T-cell (primary cell): ENCODE results near the gene MX2. TPM values are rescaled to one million over a fixed set of nuclear protein-coding genes. Genes with fewer than 3 reads are reported as not detected.

Experiments used
- ATAC-seq, 4 experiments: fragments of 200-7000 bp in 3 of 4; fragments of 150-1000 bp in 1 of 4; cut with Tn5 transposase; replicated peaks in 1 of 4; 1 replicate in 3 of 4; 2 replicates in 1 of 4; pipeline ENCODE4 v1.10.0; 2021; ENCODE audit warnings: moderate library complexity in 3 of 4, mild to moderate bottlenecking in 2 of 4, moderate number of reproducible peaks in 1 of 4
- CTCF ChIA-PET, 2 donors: fragments of 300-600 bp; sonication (Branson Sonifier 250); formaldehyde crosslinking; loops; one replicate each; lab custom pipeline; 2022; ENCODE audit warnings: antibody characterized with exemption in 2 of 2; lab: Charles Lee
- POLR2A ChIA-PET, 2 donors: fragments of 300-600 bp; sonication (Branson Sonifier 250); formaldehyde crosslinking; loops; one replicate each; lab custom pipeline; 2022; ENCODE audit warnings: antibody characterized with exemption in 2 of 2; lab: Charles Lee
- DNase-seq, 35 experiments: peaks; one replicate each; pipeline versions ENCODE4 v3.0.0 to v3.0.0-alpha.2; 2013 to 2023
- H3K27ac ChIP-seq: one replicate; pipeline ENCODE4 v1.5.1; 2013; ENCODE audit warnings: low read length
- H3K27me3 ChIP-seq, 2 experiments: replicated peaks in 1 of 2; 1 replicate in 1 of 2; 2 replicates in 1 of 2; pipeline versions ENCODE4 v1.6.1 to v1.7.0; 2013; ENCODE audit warnings: low read length in 1 of 2, mixed read lengths in 1 of 2; ENCODE audit not compliant: control insufficient read depth in 2 of 2, insufficient read depth in 2 of 2; ENCODE audit errors: extremely low read depth in 1 of 2
- H3K36me3 ChIP-seq, 2 donors: 1 replicate in 1 of 2; 2 replicates in 1 of 2; pipeline versions ENCODE4 v1.6.1 to v1.7.0; 2013; ENCODE audit warnings: low read length in 1 of 2; ENCODE audit not compliant: control insufficient read depth in 2 of 2, insufficient read depth in 1 of 2; ENCODE audit errors: extremely low read depth in 1 of 2
- H3K4me1 ChIP-seq, 2 experiments: 1 replicate in 1 of 2; 2 replicates in 1 of 2; pipeline versions ENCODE4 v1.6.1 to v1.7.0; 2013; ENCODE audit warnings: low read length in 2 of 2, mixed read lengths in 1 of 2; ENCODE audit not compliant: insufficient read depth in 2 of 2, control insufficient read depth in 1 of 2; ENCODE audit errors: extremely low read depth in 1 of 2
- H3K4me3 ChIP-seq, 2 donors: 1 replicate in 1 of 2; 2 replicates in 1 of 2; pipeline versions ENCODE4 v1.5.1 to v1.7.0; 2013; ENCODE audit warnings: mild to moderate bottlenecking in 2 of 2, low read length in 1 of 2, moderate library complexity in 1 of 2; ENCODE audit not compliant: control insufficient read depth in 1 of 2; ENCODE audit errors: extremely low read depth in 1 of 2
- H3K9me3 ChIP-seq: 2 replicates; pipeline ENCODE4 v1.7.0; 2013
- H3K27ac Mint-ChIP-seq, 2 donors: one replicate each; pipeline ENCODE4 v1.8.0; 2020 to 2021; ENCODE audit warnings: mild to moderate bottlenecking in 2 of 2, mixed read lengths in 2 of 2
- H3K27me3 Mint-ChIP-seq, 2 donors: one replicate each; pipeline ENCODE4 v1.8.0; 2021 to 2022; ENCODE audit warnings: mixed read lengths in 2 of 2
- H3K36me3 Mint-ChIP-seq: one replicate; pipeline ENCODE4 v1.8.0; 2021; ENCODE audit warnings: mixed read lengths
- H3K4me1 Mint-ChIP-seq, 3 donors: one replicate each; pipeline ENCODE4 v1.8.0; 2020 to 2022; ENCODE audit warnings: mixed read lengths in 3 of 3, mild to moderate bottlenecking in 1 of 3
- H3K4me3 Mint-ChIP-seq, 3 donors: one replicate each; pipeline ENCODE4 v1.8.0; 2020 to 2022; ENCODE audit warnings: mild to moderate bottlenecking in 3 of 3, mixed read lengths in 3 of 3, moderate library complexity in 3 of 3
- H3K9me3 Mint-ChIP-seq, 3 donors: one replicate each; pipeline ENCODE4 v1.8.0; 2020 to 2022; ENCODE audit warnings: mixed read lengths in 3 of 3
- WGBS: methylation state at CpG from one replicate; pipeline ENCODE4 v1.1.5; 2013; ENCODE audit warnings: missing lambda C conversion rate; ENCODE audit not compliant: insufficient coverage; 5-methylcytosine and 5-hydroxymethylcytosine counted together
- total RNA-seq, 35 experiments: library from RNA in 6 of 35; stranded (reverse) in 6 of 35; fragments of 120-200 nt in 1 of 35; gene quantifications; one replicate each; pipeline versions ENCODE4 v1.2.1 to v1.2.4 and lab custom pipeline; 2013 to 2026

The MX2 gene
- total RNA-seq, 5 donors from 2014 or later (not counting 1 experiment from before 2014, with no cell fraction given), result 77.7 to 103 (median 81.8) TPM

DNA sequence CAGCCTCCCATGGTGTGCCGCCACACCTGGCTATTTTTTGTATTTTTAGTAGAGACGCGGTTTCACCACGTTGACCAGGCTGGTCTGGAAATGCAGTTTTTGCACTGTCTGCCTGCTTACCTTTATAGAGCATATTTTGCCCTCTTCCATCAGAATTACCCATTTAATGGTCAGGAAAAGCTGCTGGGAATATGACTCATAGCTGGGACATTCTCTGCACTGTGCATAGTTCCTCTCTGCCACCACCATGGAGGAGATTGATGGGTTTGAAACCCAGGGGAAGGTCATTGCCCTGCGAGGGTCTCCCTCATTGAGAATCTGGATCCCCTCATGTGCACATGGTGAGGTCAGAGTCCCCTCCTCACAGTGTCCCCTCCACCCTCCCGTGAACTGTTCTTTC, 96.3 kb downstream of the MX2 start:
- no peaks in the 10 kb centered on the region for H3K27me3 ChIP-seq
- ChIA-PET CTCF (interaction anchor here in 1 of 2 donors (4.2 kb wide), 1 partner anchor 175 kb away, joined by 39 read pairs; no protein-coding TSS in a partner anchor), POLR2A (interaction anchor here in 1 of 2 donors (0.5 kb wide), 1 partner anchor 138 kb away, joined by 4 read pairs; no protein-coding TSS in a partner anchor)
- Mint-ChIP-seq H3K4me3 (no peak overlapping the region), H3K27me3 (no peaks in the 10 kb centered on the region), H3K4me1 (peaks cover 5 to 10% (median 7%) of the 10 kb centered on the region in 3 donors), H3K27ac (no peak overlapping the region), H3K36me3 (peaks cover 54% of the 10 kb centered on the region), H3K9me3 (no peaks in the 10 kb centered on the region)
- 96% methylated on average over 2 of the region's 6 CpGs for WGBS
- peaks cover 5 to 43% of the 10 kb centered on the region in 2 donors for H3K36me3 ChIP-seq
- H3K4me1 ChIP-seq, result no peaks in the 10 kb centered on the region
- H3K9me3 ChIP-seq, result no peaks in the 10 kb centered on the region
- no peak overlapping the region for H3K4me3 ChIP-seq
- no peak overlapping the region for H3K27ac ChIP-seq
- ATAC-seq (no peak), DNase-seq (no peak)

DNA sequence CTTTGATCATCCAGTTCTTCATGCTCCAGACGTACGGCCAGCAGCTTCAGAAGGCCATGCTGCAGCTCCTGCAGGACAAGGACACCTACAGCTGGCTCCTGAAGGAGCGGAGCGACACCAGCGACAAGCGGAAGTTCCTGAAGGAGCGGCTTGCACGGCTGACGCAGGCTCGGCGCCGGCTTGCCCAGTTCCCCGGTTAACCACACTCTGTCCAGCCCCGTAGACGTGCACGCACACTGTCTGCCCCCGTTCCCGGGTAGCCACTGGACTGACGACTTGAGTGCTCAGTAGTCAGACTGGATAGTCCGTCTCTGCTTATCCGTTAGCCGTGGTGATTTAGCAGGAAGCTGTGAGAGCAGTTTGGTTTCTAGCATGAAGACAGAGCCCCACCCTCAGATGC, 96.7 kb downstream of the MX2 start:
- H3K27me3 ChIP-seq, result no peaks in the 10 kb centered on the region
- Mint-ChIP-seq H3K27me3 (no peaks in the 10 kb centered on the region), H3K4me1 (peaks cover 4 to 10% (median 7%) of the 10 kb centered on the region in 3 donors), H3K27ac (no peak overlapping the region), H3K36me3 (peaks cover 50% of the 10 kb centered on the region), H3K4me3 (no peak overlapping the region), H3K9me3 (peaks cover 0 to under 1% (median 0%) of the 10 kb centered on the region in 3 donors)
- ChIA-PET CTCF (interaction anchor here in 1 of 2 donors (4.2 kb wide), 1 partner anchor 175 kb away, joined by 39 read pairs; no protein-coding TSS in a partner anchor), POLR2A (interaction anchor here in 1 of 2 donors (0.5 kb wide), 1 partner anchor 139 kb away, joined by 4 read pairs; no protein-coding TSS in a partner anchor)
- H3K27ac ChIP-seq, result no peak overlapping the region
- no peak overlapping the region for H3K4me3 ChIP-seq
- ATAC-seq (no peak), DNase-seq (no peak)
- no peaks in the 10 kb centered on the region for H3K9me3 ChIP-seq
- 96% methylated on average over 22 of the region's 22 CpGs for WGBS
- peaks cover 5 to 40% of the 10 kb centered on the region in 2 donors for H3K36me3 ChIP-seq
- no peaks in the 10 kb centered on the region for H3K4me1 ChIP-seq

Other genes with a start within 250 kb of the MX2 start
- gene BACE2, start 193.9 kb upstream of the MX2 start, total RNA-seq, result 1 to 10 TPM in 1 of 5 donors, under 1 TPM in 4; 0.30 to 1.1 (median 0.68) TPM
- gene FAM3B, start 45.2 kb upstream of the MX2 start, total RNA-seq, result not detected
- gene MX1, start 64.2 kb downstream of the MX2 start, total RNA-seq, result 10 to 100 TPM; 55.2 to 82.5 (median 68.7) TPM
- gene TMPRSS2, start 146.1 kb downstream of the MX2 start, total RNA-seq, result under 1 TPM in 3 of 5 donors, not detected in 2; 0.35 to 0.73 (median 0.53) TPM